A549 treated with AZD9567 at 1 μM for 4 hours (cell line): Measurements from ENCODE around the gene OPN1MW3. TPM values are rescaled to one million over a fixed set of nuclear protein-coding genes. Genes with fewer than 3 reads are reported as not detected.

ENCODE experiments used
- total RNA-seq: library from RNA; stranded (reverse); fragments of 200-300 nt; extraction: Qiagen RNA extraction; gene quantifications from 5 replicates; pipeline ENCODE4 v1.2.3, GENCODE V29; 2022; ENCODE audit not compliant: insufficient read depth

The OPN1MW3 gene
- total RNA-seq = not detected in 5 replicates

GRCh38 chrX:154257282-154257681, at the start of gene OPN1MW3:
OPN1MW3 (plus strand) TSS chrX:154257582; CDS start chrX:154257620, 38 bp downstream.

DNA sequence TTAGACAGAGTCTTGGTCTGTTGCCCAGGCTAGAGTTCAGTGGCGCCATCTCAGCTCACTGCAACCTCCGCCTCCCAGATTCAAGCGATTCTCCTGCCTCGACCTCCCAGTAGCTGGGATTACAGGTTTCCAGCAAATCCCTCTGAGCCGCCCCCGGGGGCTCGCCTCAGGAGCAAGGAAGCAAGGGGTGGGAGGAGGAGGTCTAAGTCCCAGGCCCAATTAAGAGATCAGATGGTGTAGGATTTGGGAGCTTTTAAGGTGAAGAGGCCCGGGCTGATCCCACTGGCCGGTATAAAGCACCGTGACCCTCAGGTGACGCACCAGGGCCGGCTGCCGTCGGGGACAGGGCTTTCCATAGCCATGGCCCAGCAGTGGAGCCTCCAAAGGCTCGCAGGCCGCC, 37.9 kb upstream of the OPN1MW3 start, which contains the start of gene OPN1MW2:
OPN1MW2 (plus strand) TSS at position 301 of the 400 bp plus-strand sequence; CDS start at position 361, 60 bp downstream.

GRCh38 chrX:154294791-154295574, 37.6 kb downstream of the OPN1MW3 start, which contains the start of gene TEX28:
TEX28 (minus strand) TSS chrX:154295124; CDS start chrX:154292117, 3,007 bp downstream.

GRCh38 chrX:154295664-154296310, 38.4 kb downstream of the OPN1MW3 start, which contains the start of gene TKTL1:
TKTL1 (plus strand) TSS chrX:154295795; CDS start chrX:154295860, 65 bp downstream.

Other genes with a start within 250 kb of the OPN1MW3 start
- gene IRAK1, start 237.7 kb upstream of the OPN1MW3 start, total RNA-seq = 191 to 220 TPM (median 203 TPM) in 5 replicates
- 16.6 to 22.0 TPM (median 19.4 TPM) in 5 replicates for gene MECP2, start 159.9 kb upstream of the OPN1MW3 start, total RNA-seq
- not detected in 5 replicates for gene OPN1LW, start 113.3 kb upstream of the OPN1MW3 start, total RNA-seq
- gene OPN1MW, start 75.0 kb upstream of the OPN1MW3 start, total RNA-seq = not detected in 5 replicates
- not detected in 5 replicates for gene OPN1MW2, start 37.8 kb upstream of the OPN1MW3 start, total RNA-seq
- not detected in 5 replicates for gene TEX28, start 37.5 kb downstream of the OPN1MW3 start, total RNA-seq
- gene TKTL1, start 38.2 kb downstream of the OPN1MW3 start, total RNA-seq = 0.03 to 0.06 TPM in 2 of 5 replicates, not detected in the others
- gene FLNA, start 117.1 kb downstream of the OPN1MW3 start, total RNA-seq = 1,398 to 1,786 TPM (median 1,537 TPM) in 5 replicates
- 139 to 167 TPM (median 160 TPM) in 5 replicates for gene EMD, start 121.7 kb downstream of the OPN1MW3 start, total RNA-seq
- 5,537 to 5,934 TPM (median 5,663 TPM) in 5 replicates for gene RPL10, start 140.8 kb downstream of the OPN1MW3 start, total RNA-seq
- 28.0 to 33.0 TPM (median 30.2 TPM) in 5 replicates for gene DNASE1L1, start 151.7 kb downstream of the OPN1MW3 start, total RNA-seq
- 20.0 to 39.1 TPM (median 37.4 TPM) in 5 replicates for gene TAFAZZIN, start 154.0 kb downstream of the OPN1MW3 start, total RNA-seq
- 86.0 to 111 TPM (median 105 TPM) in 5 replicates for gene ATP6AP1, start 171.1 kb downstream of the OPN1MW3 start, total RNA-seq
- 99.0 to 111 TPM (median 108 TPM) in 5 replicates for gene GDI1, start 179.6 kb downstream of the OPN1MW3 start, total RNA-seq
- 87.7 to 122 TPM (median 113 TPM) in 5 replicates for gene FAM50A, start 186.6 kb downstream of the OPN1MW3 start, total RNA-seq
- 14.0 to 24.4 TPM (median 20.9 TPM) in 5 replicates for gene PLXNA3, start 200.7 kb downstream of the OPN1MW3 start, total RNA-seq
- 47.4 to 71.3 TPM (median 68.7 TPM) in 5 replicates for gene LAGE3, start 221.7 kb downstream of the OPN1MW3 start, total RNA-seq
- gene UBL4A, start 229.0 kb downstream of the OPN1MW3 start, total RNA-seq = 62.5 to 67.8 TPM (median 64.3 TPM) in 5 replicates
- gene SLC10A3, start 233.0 kb downstream of the OPN1MW3 start, total RNA-seq = 43.3 to 46.5 TPM (median 44.4 TPM) in 5 replicates